UCSD-AML1 (cell line): Measurements from ENCODE around the gene KRT73.

Source experiments
- DNase-seq: peaks from one replicate; lab custom pipeline; 2025; ENCODE audit not compliant: unreplicated experiment; lab: John Stamatoyannopoulos, UW

The KRT73 gene

DNA sequence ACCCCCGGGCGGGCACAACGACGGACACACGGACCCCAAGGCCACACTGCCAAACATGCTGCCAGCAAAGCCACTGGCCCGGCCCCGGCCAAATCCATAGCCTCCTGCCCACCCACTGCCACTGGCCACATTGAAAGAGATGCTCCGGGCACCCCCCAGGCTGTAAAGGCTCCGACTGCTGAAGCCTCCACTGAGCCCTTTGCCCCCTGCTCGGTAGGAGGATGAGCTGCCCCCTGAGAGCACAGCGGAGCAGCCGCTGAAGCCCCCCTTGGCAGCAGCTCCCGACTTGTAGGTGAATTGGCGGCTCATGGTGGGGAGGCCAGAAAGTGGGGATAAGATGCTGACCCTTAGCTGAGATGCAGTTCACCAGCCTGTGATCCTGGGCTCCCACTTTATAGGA, at the start of gene KRT73:
Gene KRT73, minus strand, starts transcription at position 344 of the 400 bp plus-strand sequence. Its CDS starts 35 bp downstream, at position 309.
- DNase-seq: no peak

DNA sequence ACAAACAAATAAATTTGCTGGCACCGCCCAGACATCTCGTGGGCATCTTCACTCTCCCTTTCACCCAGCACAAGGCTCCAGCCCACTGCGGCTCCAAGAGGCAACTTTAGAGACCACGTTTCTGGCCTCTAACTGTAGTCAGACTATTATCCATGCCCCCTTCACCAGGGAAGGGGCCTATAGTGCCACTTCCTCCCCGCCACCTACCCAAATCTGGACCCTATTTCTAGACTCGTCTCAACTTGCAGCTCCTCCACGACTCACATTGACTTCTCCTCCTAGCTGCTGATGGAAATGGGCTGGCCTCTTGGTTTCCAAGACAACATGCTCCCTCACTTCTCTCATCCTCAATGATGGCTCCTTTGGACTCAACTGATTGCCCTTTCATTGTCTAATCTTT, 49.6 kb upstream of the KRT73 start:
- no peak for DNase-seq

DNA sequence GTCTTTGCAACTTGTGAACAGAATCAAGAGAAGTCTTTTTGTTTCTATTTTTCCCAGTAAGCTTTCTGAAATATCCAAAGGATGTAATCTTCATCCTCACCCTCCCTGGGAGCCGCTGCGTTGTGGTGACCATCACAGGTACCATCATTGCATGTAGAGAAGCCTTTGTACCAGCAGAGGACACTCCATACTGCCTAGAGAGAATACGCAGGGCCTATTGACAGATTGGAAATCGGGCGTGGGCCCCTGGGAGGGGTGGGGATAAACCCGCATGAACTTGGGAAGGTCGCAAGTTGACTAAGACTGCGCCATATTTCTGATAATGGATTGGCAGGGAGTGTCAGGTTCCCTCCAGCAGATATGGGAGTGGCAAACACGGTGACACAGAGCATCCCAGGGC, 49.1 kb upstream of the KRT73 start:
- DNase-seq: no peak

DNA sequence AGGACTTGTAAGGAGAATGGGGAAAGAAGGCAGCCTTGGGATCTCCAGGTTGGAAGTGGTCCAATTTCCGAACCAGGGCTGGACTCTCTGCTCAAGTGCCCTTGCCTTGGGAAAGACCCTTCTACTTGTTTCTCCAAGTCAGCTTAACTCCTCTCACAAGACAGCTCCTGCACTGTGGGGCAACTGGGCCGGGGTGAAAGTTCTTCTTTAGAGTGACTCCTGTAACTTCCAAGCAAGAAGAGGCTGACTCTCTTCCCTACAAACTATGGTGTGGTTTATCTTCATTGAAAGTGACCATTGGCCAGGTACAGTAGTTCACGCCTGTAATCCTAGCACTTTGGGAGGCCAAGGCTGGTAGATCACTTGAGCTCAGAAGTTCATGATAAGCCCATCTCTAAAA, 48.1 kb upstream of the KRT73 start:
- no peak for DNase-seq

DNA sequence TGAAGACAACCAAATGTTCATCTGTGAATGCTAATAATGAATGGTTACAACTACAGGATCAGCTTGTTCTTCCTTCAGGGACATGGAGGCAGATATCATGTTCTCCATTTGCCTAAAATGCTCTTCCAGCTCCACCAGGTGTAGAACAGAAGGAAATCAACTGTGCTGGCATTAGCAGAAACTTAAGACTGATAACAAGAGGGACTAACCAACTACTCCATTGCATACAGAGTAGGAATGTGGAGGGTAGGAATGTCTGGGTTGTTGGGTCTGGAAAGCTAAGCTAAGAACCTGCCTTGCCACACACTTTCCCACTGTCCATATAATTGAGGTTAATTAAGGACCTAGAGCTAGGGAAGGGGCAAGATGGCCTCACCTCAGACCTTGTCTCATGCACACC, 45.1 kb upstream of the KRT73 start:
- DNase-seq: no peak

DNA sequence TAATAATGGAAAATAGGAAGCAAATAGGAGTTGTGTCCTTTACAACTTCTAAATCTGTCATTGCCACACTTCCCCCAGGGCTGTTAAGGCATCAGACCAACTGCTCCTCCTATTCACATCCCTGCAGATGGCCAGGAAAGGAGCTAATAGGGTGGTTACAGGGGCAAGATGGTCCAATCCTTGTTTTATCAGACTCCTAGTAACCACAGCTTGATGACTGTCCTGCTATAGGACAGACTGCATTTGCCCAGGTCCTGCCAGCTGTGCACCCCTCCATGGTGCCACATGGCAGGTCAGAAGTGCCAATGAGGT, 44.5 kb upstream of the KRT73 start:
- no peak for DNase-seq

DNA sequence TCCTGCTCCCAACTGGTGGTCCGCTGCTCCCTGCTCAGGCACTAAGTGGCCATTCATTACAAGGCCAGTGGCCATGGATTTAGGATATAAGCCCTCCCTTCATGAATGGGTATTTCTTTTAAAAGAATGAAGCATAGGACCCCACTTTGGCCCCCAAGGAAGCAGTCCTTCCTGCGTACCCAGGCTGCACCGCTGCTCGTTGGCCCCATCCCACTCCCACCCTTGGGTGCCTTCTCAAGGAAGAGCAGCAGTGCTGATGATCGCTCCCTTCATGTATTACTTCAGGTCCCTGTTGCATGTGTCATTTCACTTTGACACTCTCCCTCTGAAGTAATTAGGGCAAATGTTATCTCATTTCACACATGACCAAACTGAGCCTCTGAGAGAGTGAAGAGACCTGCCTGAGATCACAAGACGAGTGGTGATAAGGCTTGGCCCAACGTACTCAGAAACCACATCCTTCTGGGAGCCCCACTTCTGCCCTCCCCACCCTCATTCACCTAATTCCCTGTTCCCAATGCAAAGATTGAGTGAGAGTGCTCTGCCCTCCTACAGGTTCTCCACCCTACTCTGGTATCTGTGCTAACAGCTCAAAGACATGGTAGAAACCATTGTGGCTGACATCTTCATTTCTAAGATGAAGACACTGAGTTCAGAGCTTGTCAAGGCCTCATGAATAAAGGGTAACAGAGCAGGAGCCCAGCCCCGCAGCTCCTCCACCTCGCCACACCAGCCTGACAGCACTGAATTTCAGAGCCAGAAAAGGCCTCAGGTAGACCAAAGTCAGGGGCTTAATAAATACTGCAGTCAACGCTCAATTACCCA, 43.9 kb upstream of the KRT73 start:
- DNase-seq: no peak

DNA sequence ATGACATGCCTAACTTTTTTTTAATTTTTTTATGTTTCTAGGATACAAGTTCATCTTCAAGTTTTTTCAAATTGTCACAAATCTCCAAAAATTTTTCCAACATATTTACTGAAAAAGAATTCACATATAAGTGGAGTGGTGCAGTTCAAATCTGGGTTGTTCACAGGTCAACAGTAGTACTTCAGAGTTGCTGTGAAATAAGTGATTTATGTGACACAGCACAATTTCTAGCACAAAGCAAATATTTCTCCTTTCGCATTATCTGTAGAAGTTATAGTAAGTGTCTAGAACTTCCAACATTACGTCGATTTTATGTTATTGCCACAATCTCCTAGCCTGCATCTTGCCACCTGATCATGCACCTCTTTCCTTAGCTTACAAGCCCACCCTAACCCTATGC, 43.3 kb upstream of the KRT73 start:
- no peak for DNase-seq

DNA sequence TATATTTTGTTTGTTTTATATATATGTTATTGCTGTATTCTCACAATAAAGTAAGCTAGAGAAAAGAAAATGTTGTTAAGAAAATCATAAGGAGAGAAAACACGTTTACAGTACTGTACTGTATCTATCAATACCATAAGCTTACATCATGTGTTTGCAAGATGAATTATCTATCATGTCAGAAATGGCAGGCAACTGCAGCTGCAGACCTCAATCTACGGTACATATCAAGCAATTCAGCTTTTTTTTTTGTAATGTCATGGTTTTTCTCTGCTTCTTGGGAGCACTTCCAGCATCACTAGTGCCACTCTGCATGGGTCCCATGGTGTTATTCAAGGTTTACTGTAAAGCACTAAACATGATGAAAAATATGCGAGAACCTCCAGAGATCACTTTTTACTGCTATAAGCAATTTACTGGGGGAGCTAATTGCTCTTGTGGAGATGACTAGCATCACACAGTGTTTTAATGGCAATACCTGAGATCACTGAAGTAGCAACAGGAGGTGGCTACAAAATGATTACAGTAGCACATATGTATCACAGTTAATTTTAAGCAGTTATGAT, 42.7 kb upstream of the KRT73 start:
- DNase-seq: no peak

DNA sequence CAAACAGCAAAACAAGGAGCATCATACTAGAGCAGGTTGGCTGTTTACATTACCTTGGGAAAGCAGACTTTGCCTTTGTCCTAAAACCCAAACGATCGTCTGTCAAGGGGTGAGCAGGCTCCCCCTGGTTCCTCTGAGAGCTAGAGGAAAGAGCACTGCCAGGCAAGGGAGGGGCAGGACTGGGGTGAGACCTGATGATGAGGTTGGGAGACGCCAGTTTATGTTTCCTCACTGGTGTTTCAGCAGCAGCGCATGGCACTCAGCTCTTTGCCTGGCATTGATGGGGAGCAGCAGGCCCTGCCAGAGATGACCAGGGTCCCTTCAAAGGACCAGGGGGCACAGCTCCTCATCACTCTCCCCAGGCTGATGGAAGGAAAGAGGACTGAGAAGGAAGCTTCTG, 41.6 kb upstream of the KRT73 start:
- no peak for DNase-seq

DNA sequence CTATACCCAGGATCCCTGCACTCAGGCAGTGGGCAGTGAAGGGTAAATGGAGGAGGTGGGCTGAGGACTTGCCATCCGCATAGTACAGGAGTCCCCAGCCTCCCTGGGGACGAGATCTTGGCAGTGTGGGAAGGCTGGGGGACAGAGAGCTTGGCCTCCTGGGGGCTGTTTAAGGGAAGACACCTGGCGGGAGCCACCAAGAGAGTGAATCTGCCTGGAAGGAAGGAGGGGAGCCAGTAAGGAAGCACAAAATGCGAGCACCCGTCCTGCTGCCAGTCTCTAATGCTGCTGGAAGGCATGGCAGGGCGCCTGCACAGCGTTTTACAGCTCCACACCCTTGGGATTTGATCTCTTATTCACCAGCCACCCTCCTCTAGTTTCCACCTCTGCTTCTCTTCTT, 41.0 kb upstream of the KRT73 start:
- DNase-seq: no peak

DNA sequence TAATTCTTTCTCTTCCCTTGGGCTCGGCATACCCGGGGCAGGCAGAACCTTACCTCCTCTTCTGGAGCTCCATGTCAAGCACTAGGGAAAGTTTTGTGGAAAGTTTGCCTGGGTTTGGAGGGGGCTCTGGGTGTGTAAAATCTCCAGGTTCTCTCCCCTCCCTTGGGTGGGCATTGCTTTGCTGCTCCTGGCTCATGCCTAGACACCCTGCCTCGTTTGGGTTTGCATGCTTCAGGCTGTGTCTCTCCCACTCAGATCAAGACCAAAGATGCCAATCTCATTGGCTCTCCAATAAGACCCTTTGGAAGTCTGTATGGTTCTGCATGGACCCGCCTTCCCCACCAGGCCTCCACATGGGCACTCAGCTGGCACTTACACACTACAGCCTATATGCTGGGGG, 39.8 kb upstream of the KRT73 start:
- no peak for DNase-seq

DNA sequence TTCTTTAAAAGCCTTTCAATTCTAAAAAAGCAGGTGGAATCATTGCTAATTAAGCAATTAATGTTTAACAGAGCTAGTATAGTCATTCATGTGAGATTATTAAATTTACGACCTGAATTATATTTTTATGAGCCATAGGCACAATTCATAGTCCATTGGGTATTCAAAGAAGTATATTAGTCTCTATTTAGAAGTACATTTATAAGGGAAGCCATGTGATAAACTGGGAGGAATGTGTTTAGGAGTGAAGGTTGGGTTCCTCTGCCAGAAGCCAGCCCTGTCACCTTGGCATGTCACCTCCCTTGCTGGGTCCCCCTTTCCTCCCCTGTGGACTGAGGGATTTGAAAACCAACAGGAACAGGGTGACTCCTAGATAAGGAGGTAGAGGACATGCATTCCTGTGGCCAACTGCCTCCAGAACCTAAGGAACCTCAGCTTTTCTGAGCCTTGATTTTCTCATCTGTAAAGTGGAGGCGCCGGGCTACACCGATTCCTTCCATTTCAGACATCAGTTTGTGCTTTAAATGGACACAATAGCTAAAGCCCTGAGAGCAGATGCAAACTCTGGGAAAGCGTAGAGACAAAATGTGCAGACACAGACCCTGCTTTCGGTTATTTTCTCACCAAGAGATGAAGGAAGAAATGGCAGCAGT, 39.0 kb upstream of the KRT73 start:
- DNase-seq: no peak

DNA sequence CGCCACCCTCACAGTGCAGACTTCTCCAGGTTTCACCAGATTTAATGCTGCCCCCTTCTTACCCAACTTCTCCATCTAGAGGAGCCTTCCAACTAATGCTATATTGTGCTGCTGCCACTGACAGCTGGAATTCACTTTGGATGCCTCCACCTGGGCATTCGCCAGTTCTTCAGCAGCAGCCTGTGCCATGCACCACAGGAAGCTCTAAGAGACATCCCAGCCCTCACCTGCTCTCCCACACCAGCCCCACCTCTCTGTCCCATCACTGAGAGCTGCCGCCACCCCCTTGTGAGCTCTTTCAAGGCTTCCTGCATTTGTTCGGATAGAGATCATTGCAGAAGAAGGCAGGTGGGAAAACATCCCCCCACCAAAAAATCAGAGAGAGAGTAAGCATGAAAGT, 38.3 kb upstream of the KRT73 start:
- DNase-seq: no peak

DNA sequence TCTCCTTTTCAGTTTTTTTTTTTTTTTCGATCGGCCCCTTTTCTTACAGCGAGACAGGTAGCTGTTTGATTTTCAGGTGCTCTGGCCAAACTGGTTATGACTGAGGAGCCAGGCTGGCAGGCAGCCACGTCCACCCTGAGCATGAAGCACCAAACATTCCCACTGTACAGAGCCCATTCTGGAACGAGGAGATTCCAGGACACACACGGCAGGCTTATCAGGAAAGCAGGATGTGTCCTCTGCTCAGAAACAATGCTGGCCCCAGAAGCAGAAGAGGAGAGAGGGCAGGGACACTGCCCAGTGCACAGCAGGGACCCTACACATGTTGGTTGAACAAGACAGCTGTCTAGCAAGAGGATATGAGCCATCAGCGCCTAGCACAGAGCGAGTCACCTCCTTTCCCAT, 37.4 kb upstream of the KRT73 start:
- no peak for DNase-seq

DNA sequence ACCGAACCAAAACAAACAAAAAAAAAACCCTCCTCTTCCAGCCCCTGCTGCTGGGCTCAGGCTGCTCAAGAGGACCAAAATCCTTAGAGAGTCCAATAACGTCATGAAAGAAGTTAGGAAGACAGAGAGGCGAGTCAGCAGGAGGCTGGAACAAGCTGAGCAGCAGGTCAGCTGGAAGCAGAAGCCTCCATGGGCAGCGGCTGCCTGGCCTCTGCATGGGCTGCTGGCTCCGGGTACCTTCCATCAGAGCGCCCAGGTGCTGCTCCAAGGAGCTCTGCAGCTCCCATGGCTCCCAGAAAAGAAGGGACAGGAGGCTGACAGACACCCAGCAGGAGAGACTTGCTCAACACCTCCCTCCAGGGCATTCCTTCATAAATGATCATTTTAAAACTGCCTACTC, 36.9 kb upstream of the KRT73 start:
- DNase-seq: no peak

DNA sequence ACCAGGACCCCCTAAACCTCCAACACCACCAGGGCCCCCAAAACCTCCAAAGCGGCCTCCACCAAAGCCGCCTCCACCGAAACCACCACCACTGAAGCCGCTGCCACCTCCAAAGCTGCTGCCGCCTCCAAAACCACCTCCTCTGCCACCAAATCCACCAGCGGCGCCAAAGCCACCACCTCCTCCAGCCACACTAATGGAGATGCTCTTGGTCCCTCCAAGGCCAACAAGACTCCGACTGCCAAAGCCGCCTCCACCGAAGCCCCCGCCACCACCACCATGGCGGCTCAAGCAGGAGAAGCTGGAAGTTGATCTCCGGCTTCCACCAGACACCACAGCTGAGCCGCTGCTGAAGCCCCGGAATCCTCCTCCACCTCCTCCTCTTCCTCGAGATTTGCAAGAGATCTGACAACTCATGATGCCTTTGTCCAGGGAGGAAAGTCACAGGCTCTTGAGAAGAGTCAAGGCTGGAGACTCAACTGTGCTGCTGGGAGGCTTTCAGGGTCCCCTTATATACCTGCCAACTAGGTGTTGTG, 33.4 kb upstream of the KRT73 start, which contains the start of gene KRT2:
Gene KRT2, minus strand, starts transcription at position 486 of the 536 bp plus-strand sequence. Its CDS starts 69 bp downstream, at position 417.
- no peak for DNase-seq

DNA sequence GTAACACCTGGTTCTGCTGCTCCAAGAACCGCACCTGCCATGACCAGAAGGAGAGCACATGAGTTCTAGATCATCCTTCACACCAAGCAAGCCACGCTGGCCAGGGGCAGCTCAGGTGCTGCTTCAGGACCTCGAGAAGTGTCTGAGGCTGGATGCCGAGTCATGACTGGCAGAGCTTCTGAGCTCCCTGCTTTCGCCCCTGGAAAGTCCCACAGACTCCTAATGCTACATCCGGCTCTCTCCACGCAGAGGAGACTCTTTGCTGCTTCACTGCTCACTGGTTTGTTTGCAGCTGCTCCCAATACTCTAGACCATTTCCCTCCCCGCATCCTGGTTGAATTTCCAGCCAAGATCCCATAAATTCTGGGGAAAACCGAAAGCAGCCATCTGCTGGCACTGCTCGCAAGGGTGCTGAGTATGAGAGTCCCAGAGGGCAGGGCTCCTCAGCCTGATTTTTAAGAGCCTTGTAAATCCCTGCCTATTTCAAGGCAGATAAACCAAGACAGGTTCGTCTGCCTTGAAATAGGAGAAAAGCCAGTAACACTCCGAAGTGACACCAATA, 32.2 kb upstream of the KRT73 start:
- DNase-seq: no peak

DNA sequence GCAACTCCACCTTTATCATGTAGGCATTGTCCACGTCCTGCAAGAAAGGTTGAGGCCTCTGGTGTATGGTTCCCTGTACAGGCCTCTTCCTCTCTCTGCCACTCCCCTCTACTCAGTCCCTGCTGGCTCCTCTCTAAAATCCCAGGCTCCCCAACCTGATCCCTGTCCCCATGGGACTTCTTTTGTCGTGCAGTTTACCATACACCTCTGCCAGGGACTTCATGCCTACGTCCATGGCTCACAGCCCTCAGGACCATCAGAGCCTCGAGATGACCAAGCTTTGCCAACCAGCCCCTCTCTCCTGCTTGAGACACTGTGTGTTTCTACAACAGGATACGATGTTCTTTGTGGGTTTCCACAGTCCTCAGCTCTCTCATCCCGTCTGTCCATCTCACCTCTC, 30.7 kb upstream of the KRT73 start:
- no peak for DNase-seq

DNA sequence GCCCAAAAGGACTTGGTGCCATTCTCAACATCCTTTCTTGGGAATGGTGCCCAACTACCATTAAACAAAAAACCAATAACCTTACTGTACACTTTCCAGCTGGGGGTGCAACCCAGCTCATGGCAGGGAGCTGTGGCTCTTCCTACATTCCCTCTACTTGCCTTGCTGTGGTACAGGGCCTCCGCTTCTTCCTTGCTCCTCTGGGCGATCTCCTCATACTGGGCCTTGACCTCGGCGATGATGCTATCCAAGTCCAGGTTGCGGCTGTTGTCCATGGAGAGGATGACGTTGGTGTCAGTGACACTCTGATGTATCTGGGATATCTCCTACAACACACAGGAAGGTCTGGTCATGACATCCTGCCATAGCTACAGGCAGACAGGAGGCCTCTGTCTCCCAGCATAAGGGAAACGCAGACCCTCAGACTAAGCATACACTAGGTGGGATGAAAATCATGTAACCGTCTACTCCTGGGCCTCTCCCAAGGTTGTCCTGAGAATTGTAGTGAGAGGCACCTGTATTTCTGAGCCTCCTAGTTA, 29.7 kb upstream of the KRT73 start:
- DNase-seq: no peak

DNA sequence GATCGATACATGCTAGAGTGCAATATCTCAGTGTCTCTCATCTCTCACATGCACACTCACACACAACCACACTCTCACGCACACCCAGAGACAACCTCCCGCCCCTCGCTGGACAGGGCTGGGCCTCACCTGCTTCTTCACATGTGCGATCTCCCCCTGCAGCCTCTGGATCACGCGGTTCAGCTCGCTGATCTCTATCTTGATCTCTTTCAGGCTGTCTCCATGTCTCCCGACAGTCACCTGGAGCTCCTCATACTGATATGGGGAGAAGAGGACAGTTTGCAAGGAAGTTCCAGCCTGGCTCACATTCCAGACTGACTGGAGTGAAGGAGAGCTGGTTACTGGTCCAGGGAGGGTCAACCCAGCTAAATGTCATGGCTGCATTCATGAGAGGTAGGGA, 29.2 kb upstream of the KRT73 start:
- no peak for DNase-seq

DNA sequence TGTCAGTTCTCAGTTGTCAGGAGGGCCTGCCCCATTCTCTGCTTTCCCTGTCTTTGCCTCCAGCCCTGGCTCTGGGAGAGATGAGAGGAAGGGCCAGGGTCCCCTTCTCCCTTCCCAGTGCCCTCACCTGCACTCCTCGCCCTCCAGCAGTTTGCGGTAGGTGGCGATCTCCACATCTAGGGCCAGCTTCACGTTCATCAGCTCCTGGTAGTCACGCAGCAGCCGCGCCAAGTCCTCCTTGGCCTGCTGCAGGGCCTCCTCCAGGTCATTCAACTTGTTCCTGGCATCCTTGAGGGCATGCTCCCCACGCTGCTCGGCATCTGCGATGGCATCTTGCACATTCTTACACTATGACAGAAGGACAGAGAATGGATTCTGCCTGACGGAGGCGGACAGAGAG, 28.3 kb upstream of the KRT73 start:
- no peak for DNase-seq
